GM10847 (cell line): ENCODE measurements around the gene CDHR3.

Source experiments
- POLR2A ChIP-seq: IDR thresholded peaks from 2 replicates; pipeline ENCODE4 v1.6.1; 2011; ENCODE audit not compliant: insufficient read length; ENCODE audit errors: extremely low read depth

CDHR3 gene

DNA sequence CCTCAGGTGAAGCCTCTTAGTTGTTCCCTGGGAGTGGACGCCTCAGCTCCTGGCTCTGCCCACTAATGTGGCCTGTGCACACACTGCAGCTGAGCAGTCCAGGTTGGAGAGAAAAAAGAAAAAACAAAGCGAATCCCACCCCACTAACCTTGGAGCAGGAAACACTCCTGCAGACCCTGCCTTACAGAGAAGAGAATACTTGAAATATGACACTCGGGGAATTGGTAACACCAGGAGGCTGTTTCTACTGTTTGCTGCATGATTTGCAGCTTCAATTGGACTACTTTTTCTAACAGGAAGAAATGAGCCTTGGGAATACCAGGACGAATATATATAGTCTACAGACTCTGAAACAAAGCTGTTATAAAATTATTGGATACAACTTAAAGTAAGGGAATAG is 22.2 kb downstream of the CDHR3 start:
- no peak for TF ChIP-seq POLR2A

DNA sequence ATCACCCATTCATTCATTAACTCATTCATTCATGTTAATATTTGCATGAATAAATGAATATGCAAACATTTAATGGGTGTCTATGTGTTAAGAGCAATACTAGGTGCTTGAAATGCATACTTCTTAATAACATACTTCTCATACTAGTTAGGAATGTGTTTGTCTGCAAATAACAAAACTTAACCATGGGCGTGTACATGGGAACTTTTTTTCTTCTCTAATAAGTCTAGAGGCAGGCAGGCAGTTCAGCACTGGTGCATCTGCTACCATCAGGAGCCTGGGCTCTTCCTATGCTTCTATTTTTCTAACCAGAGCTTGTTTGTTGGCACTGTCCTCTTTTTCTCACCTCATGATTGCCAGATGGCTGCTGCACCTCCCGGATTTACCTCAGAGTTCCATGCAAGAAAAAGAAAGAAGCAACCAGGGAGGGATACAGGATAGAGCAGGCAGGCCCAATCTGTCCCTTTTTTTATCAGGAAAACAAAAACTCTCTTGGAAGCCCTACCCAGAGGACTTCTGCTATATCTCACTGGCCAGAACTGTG is 22.7 kb downstream of the CDHR3 start:
- no peak for TF ChIP-seq POLR2A

- TF ChIP-seq POLR2A, result no peak
These were observed 24.0 kb downstream of the CDHR3 start for GRCh38 chr7:105987046-105987445.

DNA sequence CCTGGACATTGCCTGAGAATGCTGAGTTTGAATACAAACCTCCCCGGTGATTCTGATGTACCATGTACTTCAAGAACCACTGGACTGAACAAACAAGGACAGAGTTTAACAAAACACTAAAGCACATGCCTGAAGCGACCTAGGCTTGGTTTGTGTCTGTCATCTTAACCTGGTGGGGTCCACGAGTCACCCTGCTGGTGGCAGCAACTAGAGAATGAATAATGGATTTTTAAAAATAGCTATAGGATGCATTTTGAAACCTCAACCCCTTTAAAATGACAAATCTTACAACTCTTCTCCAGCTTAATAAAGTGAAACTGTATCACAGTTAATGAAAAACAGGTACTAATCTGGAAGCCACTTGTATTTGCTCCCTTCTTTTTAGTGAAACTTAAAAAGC is 25.2 kb downstream of the CDHR3 start:
- no peak for TF ChIP-seq POLR2A

DNA sequence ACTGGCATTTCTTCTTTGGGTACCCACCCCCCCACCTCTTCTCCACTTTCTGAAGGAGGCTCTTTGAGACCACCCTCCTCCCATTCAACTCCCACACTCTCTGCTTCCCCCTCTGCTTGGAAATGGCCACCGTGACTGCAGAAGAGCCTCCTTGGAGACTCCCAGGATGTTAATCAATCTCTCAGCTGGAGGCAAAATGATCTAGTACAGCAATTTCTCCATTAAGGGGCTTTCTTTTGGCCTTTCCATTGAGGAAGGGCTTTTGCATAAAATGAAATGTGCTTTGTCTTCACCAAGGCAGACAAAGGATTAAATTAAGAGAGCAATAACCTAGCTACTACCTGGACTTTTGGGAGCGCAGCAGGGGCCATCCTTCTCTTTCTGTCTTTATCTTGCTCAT is 26.1 kb downstream of the CDHR3 start:
- TF ChIP-seq POLR2A, result no peak

DNA sequence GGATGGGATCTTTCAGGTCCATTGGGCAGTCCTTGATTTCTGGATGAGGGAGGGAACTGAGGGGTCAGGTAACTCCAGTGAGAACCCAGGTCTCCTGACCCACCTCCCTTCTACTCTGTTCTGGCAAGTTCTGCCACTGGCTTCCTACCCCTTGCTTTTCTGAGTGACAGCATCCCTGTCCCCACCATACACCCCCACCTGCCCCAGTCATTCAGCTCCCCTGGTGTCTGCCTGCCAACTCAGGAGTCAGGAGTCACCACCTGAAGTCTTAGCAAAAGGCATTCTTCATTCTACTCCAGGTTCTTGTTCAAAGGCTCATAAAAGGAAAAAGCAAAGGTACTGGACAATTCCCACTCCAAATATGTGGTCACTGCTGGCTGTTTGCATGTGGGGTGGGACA is 26.6 kb downstream of the CDHR3 start:
- TF ChIP-seq POLR2A, result no peak

DNA sequence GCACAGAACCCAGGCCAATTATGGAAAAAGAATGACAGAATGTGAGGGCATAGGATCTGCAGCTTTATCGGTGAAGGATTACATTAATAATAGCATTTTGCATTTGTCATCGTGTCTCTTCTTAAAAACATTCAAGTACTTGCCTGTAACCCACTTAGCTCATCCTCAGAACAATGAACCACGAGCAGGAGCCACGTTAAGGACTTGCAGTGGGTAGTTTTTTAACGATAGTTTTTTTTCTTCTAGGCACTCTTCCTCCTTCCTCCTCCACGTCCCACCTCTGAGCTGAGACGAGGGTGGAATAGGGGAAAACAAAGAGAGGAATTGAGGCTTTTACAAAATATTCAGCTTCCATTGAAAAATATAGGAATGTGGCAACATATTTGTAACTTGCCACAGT is 27.1 kb downstream of the CDHR3 start:
- TF ChIP-seq POLR2A, result no peak

- TF ChIP-seq POLR2A, result no peak
These were observed 27.8 kb downstream of the CDHR3 start for GRCh38 chr7:105990727-105991453.

DNA sequence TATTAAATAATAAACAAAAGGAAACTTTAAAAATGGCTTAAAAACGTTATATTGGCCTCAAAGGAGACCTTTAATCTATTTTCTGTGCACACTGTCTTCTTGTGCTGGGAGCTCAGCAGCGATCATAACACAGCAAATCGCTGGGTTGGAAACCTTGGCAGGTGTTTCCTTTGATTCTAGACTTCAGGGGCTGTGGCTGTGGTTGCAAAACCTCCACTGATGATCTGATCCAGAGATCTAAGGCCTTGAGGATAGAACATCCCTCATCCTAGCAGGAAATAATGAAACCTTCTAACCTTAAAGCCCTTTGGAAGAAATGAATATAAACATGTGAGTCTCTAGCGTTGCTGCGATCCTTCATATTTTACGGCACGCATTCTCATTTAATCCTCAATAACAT is 29.8 kb downstream of the CDHR3 start:
- no peak for TF ChIP-seq POLR2A

- TF ChIP-seq POLR2A, result no peak
These were observed 34.0 kb downstream of the CDHR3 start for GRCh38 chr7:105996860-105997737.

DNA sequence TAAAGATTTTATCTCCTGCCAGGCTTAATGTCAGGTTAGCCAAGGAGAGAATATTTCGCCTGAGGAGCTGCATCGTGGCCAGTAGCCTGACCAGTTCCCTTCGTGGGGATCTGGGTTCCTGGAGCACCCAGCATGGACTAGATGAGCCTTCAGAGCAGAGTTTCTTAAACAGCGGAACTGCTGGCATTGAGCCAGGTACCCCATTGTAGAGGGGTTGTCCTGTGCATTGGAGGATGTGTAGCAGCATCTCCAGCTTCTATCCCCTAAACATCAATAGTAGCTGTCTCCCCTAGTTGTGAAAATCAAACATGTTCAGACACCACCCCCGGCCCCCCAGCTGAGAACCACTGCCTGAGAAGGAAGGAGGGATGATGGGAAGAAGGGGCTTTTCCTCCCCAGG is 36.2 kb downstream of the CDHR3 start:
- no peak for TF ChIP-seq POLR2A

DNA sequence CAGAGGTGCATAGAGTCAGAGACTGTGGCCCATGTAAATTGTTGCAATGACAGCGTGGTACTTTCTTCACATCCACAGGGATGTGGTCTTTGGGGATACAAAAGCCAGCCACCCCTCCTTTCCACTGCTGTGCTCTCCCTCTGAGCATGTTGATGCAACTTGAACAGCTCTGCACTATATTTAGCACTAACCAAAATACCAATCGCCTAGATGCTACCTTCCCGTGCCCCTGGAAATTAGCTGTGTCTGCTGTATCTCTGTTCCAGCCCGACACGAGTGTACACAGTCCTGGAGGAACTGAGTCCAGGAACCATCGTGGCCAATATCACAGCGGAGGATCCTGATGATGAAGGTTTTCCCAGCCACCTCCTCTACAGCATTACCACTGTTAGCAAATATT is 38.1 kb downstream of the CDHR3 start:
- TF ChIP-seq POLR2A, result no peak

- TF ChIP-seq POLR2A, result no peak
These were observed 38.8 kb downstream of the CDHR3 start for GRCh38 chr7:106001886-106002285.

DNA sequence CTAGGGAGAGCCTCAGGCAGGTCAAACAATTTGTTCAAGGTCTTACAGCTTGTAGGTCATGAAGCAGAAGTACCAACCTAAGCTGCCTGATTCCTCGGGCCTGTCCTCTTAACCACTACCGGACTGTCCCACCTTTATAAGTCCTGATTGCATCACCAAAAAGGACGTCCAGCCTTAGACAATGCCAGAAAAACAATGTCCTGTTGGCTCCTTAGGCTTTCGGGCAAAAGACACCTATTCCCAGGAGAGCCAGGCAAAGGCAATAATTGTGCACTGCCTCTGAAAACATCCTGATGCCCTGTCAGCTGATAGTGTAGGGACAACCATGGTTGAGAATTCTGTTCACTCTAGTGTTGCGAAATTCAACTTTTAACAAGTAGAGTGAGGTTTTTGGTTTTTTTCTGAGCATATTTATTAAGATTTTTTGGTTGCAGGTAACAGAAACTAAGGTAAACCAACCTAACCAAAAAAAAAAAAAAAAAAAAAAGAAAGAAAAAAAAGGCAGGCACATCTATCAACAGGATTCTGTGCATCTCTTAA is 40.5 kb downstream of the CDHR3 start:
- no peak for TF ChIP-seq POLR2A

- TF ChIP-seq POLR2A, result no peak
These were observed 43.8 kb downstream of the CDHR3 start for GRCh38 chr7:106006906-106007305.
